ENCODE results near the gene MAP3K2.
A peak's percentile ranks its signal among the peaks of the same experiment; 100 is the strongest.

Gene MAP3K2

DNA sequence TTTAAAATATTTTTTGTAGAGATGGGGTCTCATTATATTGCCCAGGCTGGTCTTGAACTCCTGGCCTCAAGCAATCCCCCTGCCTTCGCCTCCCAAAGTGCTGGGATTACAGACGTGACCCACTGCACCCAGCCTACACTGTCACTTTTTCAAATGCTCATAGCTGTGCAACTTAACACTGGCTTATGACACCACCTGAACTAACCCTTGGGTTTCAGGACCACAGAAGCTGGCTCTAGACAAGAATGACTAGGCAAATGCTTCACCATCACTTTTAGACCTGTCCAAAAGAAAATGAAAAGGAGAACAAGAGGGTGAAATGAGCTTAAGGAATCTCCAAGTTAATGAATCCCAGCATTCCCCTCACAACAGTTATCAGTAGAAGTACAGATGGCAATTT lies 107.1 kb downstream of the MAP3K2 start:
- no peak for DNase-seq

GRCh38 chr2:127279781-127280180 lies 108.0 kb downstream of the MAP3K2 start:
- DNase-seq: peak; percentile 33

DNA sequence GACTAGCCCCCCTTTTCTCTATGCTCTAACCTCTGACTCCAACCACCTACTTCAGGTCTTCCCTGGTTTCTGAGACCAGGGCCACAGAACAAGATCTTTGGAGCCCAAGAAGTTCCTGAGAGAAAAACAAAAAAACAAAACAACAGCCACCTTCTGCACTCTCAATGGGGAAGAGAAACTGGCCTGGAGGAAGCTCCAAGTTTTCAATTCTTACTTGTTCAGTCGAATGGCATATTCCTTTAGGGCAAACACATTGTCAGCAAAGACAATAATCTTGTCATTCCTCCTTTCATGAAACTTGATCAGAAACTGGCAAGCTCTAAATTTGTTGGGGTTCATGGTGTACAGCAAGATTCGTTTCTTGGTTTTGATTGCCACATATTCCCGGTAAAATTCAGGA lies 108.8 kb downstream of the MAP3K2 start:
- DNase-seq: no peak

DNA sequence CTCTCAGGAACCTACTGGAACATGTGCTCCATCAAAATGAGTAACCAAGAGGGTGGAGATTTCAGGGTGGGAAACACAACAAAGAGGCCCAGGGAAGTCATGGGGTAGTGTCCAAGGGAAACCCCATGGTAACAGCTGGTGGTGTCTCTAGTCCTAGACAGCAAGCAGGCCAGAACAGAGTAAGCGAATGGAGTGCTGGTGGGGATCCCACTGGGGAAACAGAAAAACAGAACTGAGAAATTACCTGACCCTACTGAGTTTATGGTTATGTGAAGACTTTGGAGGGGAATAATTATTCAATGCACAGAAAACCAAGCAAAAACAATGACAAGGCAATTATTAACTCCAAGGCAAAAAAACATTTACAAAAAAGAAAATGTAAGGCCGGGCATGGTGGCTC lies 110.7 kb downstream of the MAP3K2 start:
- no peak for DNase-seq

GRCh38 chr2:127275789-127276188 lies 112.0 kb downstream of the MAP3K2 start:
- no peak for DNase-seq

DNA sequence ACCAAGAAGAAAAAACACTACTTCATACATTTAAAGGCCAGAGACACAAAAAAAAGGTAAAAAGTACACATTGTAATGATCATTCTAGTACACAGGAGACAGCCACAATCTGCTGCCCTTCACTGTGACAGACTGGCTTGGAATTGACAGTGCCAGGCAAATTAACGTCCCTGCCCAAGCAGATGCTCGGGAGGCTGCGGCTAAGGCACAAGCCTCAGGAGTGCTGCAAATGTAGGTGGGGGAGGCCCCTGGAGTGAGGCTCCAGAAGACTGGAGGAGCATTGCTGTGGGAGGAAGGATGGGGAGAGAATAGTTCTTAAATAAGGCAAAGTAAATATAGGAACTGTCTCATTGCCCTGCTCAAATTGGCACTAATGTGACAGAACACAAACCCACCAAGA lies 112.4 kb downstream of the MAP3K2 start:
- no peak for DNase-seq

DNA sequence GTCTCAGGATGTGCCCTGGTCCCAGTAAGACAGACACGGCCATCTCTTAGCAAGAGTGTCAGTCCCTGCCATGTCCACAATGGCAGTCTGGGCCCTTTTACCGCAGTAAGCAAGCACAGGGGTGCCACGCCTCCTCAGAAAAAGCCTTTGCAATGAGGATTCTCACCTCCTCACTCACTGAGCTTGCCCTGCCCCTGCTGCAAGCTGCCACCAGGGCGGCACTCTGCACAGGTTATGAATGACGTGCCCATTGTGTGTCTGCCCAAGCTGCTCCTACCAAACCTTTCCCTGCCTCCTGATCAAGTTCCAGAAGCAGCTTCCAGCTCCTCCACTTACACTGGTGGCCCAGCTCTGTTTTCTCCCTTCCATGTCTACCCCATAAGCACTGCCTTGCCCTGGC lies 117.1 kb downstream of the MAP3K2 start:
- DNase-seq: no peak

DNA sequence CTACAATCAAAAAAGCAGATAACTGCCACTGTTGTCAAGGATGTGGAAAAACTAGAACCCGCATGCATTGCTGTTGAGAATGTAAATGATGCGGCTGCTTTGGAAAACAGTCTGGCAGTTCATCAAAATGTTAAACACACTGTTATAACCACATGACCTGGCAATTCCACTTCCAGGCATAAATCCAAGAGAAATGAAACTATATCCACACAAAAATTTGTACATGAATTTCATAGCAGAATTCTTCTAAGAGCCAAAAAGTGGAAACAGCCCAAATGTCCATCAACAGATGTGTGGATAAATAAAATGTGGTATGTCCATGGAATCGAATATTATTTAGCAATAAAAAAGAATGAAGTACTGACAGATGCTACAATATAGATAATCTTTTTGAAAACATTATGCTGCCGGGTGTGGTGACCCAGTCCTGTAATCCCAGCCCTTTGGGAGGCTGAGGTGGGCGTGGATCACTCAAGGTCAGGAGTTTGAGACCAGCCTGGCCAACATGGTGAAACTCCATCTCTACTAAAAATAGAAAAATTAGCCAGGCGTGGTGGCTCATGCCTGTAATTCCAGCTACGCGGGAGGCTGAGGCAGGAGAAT lies 125.9 kb downstream of the MAP3K2 start:
- no peak for DNase-seq

DNA sequence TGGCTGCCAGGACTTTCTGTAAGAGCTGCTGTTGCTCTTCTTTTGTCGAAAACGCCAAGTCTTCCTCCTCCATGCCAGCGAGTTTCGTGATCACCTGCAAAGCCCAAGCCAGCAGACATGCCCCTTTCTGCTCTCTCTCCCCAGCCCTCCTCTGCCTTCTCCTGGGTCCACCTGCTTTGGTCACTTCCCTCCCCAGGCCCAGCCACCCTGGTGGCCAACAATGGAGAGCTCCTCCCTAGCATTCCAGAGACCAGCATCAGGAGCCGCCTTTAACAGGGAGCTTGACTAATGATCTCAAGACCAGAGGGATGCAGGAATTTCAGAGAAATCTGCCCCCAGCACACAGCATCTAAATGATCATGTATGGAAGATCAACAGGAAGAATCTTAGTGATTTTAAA lies 128.4 kb downstream of the MAP3K2 start:
- no peak for DNase-seq

- DNase-seq: no peak
Measured at GRCh38 chr2:127256866-127257265, 130.9 kb downstream of the MAP3K2 start.

DNA sequence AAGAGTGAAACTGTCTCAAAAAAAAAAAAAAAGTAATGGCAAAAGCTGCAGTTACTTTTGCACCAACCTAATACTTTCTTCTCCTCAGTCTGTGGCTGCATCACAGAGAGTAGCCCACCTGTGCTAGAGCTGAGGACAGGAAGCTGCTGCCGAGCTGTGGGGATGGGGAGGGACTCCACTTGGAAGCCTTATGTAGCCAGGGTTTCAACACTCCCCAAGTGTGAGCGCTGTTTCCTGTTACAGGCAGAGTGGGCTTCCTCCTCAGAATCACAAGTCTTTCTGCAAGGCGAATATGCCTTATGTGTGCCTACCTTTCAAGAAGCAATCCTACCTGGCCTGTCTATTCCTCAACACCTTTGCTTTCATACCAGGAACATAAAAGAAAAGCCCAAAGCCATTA lies 131.4 kb downstream of the MAP3K2 start:
- DNase-seq: no peak

DNA sequence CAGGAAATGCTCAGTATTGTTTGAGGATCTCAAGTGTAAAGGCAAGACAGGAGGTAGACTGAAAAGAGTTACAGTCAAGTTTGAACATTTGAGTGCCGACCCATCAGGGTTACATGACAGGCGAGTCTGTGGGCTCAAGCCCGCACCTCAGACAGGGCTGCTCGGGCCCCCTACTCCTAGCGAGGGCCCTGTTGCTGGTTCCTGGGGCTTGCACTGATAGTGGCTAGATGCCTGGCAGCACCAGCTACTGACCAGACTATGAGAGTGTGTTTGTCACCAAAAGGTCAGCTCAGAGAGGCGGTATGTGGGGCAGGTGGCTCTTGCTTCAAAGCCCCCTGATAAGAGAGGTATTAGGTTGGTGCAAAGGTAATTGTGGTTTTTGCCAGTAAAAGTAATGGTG lies 132.1 kb downstream of the MAP3K2 start:
- DNase-seq: no peak

DNA sequence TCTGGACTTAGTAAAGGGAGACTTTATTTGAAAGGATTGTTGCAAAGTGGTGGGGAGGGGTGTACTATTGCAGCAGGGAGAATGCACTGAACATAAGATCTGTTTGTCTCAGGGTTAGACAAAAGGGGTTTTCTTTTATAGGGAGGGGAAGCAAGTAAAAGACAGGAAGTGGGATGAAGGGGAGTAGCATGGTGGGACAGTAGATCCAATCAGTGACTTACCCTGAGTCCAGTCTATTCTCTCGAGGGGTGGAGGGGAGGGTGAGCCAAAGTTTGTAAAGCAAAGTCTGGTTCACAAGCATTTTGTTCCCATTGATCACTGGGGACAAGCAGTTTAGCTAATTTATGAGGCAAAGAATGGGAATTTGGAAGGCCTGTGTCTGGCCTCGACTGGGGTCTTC lies 132.6 kb downstream of the MAP3K2 start:
- DNase-seq: no peak

- DNase-seq: no peak
Measured at GRCh38 chr2:127254386-127254981, 133.3 kb downstream of the MAP3K2 start.
